BLaER1 (cell line): ENCODE data around the gene ST7.

ENCODE experiments used
- H3K27ac ChIP-seq: shearing (Covaris generic); formaldehyde crosslinking; 2 replicates; pipeline ENCODE4 v1.8.1; 2022
- H3K27me3 ChIP-seq: shearing (Covaris generic); formaldehyde crosslinking; 2 replicates; pipeline ENCODE4 v1.8.1; 2022
- H3K36me3 ChIP-seq: shearing (Covaris generic); formaldehyde crosslinking; 2 replicates; pipeline ENCODE4 v1.8.1; 2022
- H3K4me1 ChIP-seq: shearing (Covaris generic); formaldehyde crosslinking; 2 replicates; pipeline ENCODE4 v1.8.1; 2022
- H3K4me2 ChIP-seq: shearing (Covaris generic); formaldehyde crosslinking; 2 replicates; pipeline ENCODE4 v1.8.1; 2022
- H3K4me3 ChIP-seq: shearing (Covaris generic); formaldehyde crosslinking; 2 replicates; pipeline ENCODE4 v1.8.1; 2022
- H3K9ac ChIP-seq: shearing (Covaris generic); formaldehyde crosslinking; 2 replicates; pipeline ENCODE4 v1.8.1; 2022
- H3K9me3 ChIP-seq: shearing (Covaris generic); formaldehyde crosslinking; 2 replicates; pipeline ENCODE4 v1.8.1; 2022
- H4K20me1 ChIP-seq: shearing (Covaris generic); formaldehyde crosslinking; 2 replicates; pipeline ENCODE4 v1.8.1; 2022
- Cebpa-rat ChIP-seq: shearing (Covaris generic); IDR thresholded peaks from 2 replicates; pipeline ENCODE4 v1.8.1; 2022

The ST7 gene

DNA sequence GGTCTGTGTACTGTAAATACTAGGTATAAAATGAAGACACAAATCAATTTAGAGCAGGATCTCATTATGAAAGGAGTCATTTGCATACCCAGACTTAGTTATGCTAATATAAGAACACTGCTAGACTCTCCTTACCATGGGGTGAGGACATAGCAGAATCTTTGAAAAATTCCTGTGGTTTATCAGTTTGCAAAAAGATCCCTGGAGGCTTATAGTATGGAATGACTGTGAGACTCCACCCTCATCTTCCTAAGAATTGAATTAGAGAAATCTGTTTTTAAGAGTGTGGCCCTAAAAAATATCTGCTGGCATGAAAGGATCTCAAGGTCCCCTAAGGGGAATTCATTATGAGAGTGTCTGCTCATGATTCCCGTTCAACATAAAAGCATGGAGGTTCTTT, 306.3 kb downstream of the ST7 start:
- TF ChIP-seq Cebpa-rat = no peak
- H3K4me3 ChIP-seq = no peak overlapping the region

GRCh38 chr7:117262546-117262945, 309.2 kb downstream of the ST7 start:
- Histone ChIP-seq H3K9me3 (peaks cover 7% of the 10 kb centered on the region; the same call in 1 of the 2 replicates), H3K4me2 (no peak overlapping the region), H3K4me1 (no peaks in the 10 kb centered on the region), H3K27ac (no peak overlapping the region), H3K4me3 (no peak overlapping the region), H3K36me3 (no peaks in the 10 kb centered on the region), H3K27me3 (no peaks in the 10 kb centered on the region), H4K20me1 (no peaks in the 10 kb centered on the region), H3K9ac (no peak overlapping the region)
- no peak for TF ChIP-seq Cebpa-rat

More for the DNA sequence above, 306.3 kb downstream of the ST7 start:
- H3K9ac ChIP-seq = no peak overlapping the region
- no peaks in the 10 kb centered on the region for H3K27me3 ChIP-seq
- no peaks in the 10 kb centered on the region for H4K20me1 ChIP-seq
- no peaks in the 10 kb centered on the region for H3K9me3 ChIP-seq
- H3K27ac ChIP-seq = no peak overlapping the region
- no peaks in the 10 kb centered on the region for H3K4me1 ChIP-seq
- no peaks in the 10 kb centered on the region for H3K36me3 ChIP-seq
- H3K4me2 ChIP-seq = no peak overlapping the region

DNA sequence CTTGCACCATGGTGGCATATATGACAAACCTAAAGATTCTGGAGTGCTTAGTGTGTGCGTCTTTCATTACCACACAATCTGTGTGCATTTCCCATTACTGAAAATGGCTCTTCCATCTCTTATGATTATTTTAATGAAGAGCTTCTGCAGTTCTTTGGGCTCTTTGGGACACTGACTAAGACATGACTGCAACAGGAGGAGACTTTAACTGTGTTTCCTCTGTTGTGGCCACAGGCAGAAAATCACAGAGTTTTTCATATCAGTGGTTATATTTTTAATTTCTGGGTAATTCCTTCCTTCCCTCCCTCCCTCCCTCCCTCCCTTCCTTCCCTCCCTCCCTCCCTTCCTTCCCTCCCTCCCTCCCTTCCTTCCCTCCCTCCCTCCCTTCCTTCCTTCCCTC, 311.4 kb downstream of the ST7 start:
- no peak overlapping the region for H3K9ac ChIP-seq
- no peak overlapping the region for H3K4me3 ChIP-seq
- H4K20me1 ChIP-seq = no peaks in the 10 kb centered on the region
- H3K27me3 ChIP-seq = no peaks in the 10 kb centered on the region
- H3K27ac ChIP-seq = no peak overlapping the region
- no peak overlapping the region for H3K4me2 ChIP-seq
- H3K9me3 ChIP-seq = peaks cover 7% of the 10 kb centered on the region; the same call in 1 of the 2 replicates
- no peaks in the 10 kb centered on the region for H3K4me1 ChIP-seq
- H3K36me3 ChIP-seq = no peaks in the 10 kb centered on the region
- TF ChIP-seq Cebpa-rat = no peak

DNA sequence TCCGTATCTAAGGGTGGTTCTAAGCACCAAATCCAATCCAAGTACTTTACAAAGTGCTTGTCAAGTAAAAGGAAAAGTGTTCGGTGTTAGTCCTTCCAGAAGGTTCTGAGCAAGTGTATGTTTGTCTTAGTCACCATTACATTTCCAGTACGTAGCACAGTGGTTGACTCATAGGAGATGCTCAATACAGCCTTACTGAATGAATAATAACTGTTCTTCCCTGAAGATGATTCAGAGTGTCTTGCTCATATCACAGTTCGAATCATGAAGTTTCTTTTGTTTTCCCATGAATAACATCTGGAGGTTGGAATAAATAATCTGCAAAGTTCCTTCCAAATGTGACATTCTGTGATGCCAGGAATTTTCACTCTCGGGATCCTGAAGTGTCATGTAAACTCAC, 316.1 kb downstream of the ST7 start:
- no peak for TF ChIP-seq Cebpa-rat
- peaks cover 7% of the 10 kb centered on the region; the same call in 1 of the 2 replicates for H3K9me3 ChIP-seq
- H3K4me1 ChIP-seq = no peaks in the 10 kb centered on the region
- H3K4me3 ChIP-seq = no peak overlapping the region
- no peaks in the 10 kb centered on the region for H3K36me3 ChIP-seq
- no peaks in the 10 kb centered on the region for H4K20me1 ChIP-seq
- H3K27me3 ChIP-seq = no peaks in the 10 kb centered on the region
- no peak overlapping the region for H3K4me2 ChIP-seq
- H3K27ac ChIP-seq = no peak overlapping the region
- H3K9ac ChIP-seq = no peak overlapping the region

DNA sequence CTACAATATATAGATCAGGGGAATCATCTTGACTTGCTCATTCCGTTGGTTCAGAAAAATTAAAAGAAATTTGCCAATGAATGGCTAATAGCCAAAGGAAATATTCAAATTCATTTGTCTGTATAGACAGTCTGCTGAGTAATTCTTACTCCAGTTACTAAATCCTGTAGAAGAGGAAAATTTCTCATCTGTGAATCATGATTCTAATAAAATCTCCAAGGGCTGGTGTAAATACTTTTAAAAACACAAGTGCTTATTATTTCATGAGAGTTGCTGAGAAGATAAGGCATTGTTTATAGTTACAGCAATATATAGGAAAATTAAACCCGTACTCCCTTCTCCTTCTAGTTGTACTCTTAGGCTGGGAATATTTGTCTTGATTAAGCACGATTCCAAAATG, 316.6 kb downstream of the ST7 start:
- Histone ChIP-seq H3K27me3 (no peaks in the 10 kb centered on the region), H3K4me1 (no peaks in the 10 kb centered on the region), H3K27ac (no peak overlapping the region), H4K20me1 (no peaks in the 10 kb centered on the region), H3K36me3 (no peaks in the 10 kb centered on the region), H3K9ac (no peak overlapping the region), H3K9me3 (peaks cover 7% of the 10 kb centered on the region; the same call in 1 of the 2 replicates), H3K4me2 (no peak overlapping the region), H3K4me3 (no peak overlapping the region)
- no peak for TF ChIP-seq Cebpa-rat

- Histone ChIP-seq H3K27ac (no peak overlapping the region), H3K4me2 (no peak overlapping the region), H3K9ac (no peak overlapping the region), H3K9me3 (peaks cover 5% of the 10 kb centered on the region; the same call in 1 of the 2 replicates), H3K36me3 (no peaks in the 10 kb centered on the region), H4K20me1 (no peaks in the 10 kb centered on the region), H3K4me3 (no peak overlapping the region), H3K4me1 (no peaks in the 10 kb centered on the region), H3K27me3 (no peaks in the 10 kb centered on the region)
- TF ChIP-seq Cebpa-rat = no peak
Measured at GRCh38 chr7:117270371-117270770, 317.1 kb downstream of the ST7 start.

- Histone ChIP-seq H3K9me3 (no peaks in the 10 kb centered on the region), H3K27me3 (no peaks in the 10 kb centered on the region), H3K36me3 (no peaks in the 10 kb centered on the region), H3K4me1 (no peaks in the 10 kb centered on the region), H3K4me3 (no peak overlapping the region), H3K27ac (no peak overlapping the region), H4K20me1 (no peaks in the 10 kb centered on the region), H3K4me2 (no peak overlapping the region), H3K9ac (no peak overlapping the region)
- TF ChIP-seq Cebpa-rat = no peak
Measured at GRCh38 chr7:117271566-117271965, 318.3 kb downstream of the ST7 start.

DNA sequence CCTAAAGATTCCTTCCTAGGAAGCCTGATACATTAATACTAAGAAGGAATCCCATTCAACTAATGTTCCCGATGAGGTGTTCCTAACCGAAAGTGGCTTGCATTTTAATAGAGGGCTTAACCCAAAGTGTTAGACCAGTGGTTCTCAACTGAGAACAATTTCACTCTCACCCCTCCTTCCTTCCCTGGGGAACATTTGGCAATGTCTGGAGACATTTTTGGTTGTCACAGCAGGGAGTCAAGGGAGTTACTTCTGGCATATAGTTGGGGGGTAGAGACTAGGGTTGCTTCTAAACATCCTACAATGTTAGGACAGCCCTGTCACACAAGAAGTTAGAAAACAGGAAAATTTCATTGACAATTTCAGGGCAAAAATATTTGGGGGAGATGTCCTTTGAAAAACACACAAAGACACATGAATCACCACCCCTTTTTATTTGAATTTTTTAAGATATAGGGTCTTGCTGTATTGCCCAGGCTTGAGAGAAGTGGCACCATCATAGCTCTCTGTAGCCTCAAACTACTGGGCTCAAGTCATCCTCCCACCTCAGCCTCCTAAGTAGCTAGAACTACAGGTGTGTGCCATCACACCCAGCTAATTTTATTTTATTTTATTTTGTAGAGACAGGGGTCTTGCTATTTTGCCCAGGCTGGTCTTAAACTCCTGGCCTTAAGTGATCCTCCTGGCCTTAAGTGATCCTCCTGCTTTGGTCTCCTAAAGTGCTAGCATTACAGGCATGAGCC, 318.9 kb downstream of the ST7 start:
- TF ChIP-seq Cebpa-rat = no peak
- H3K9ac ChIP-seq = no peak overlapping the region

DNA sequence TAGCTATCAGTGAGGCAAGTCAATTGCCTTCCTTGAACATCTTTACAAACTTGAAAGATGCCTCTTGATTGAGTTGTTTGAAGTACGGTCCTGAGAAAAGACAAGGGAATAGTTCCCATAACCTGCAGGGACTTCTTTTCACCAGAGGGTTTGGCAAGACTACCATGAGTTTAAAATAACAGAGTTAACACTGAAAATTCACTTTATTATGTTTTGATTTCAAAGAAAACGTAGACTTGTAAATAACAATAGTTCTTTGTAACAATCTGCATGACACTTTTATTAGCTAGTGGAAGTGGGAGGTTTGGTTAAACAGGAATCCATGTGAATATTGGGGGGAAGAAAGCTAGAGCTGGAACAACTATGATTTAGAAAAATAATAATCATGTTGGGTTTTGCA, 320.0 kb downstream of the ST7 start:
- no peaks in the 10 kb centered on the region for H3K4me1 ChIP-seq
- H3K4me2 ChIP-seq = no peak overlapping the region
- H3K27ac ChIP-seq = no peak overlapping the region
- H3K36me3 ChIP-seq = no peaks in the 10 kb centered on the region
- H3K9ac ChIP-seq = no peak overlapping the region
- H4K20me1 ChIP-seq = no peaks in the 10 kb centered on the region
- no peak for TF ChIP-seq Cebpa-rat
- H3K9me3 ChIP-seq = no peaks in the 10 kb centered on the region
- no peaks in the 10 kb centered on the region for H3K27me3 ChIP-seq
- H3K4me3 ChIP-seq = no peak overlapping the region

More for the DNA sequence above, 318.9 kb downstream of the ST7 start:
- Histone ChIP-seq H3K4me2 (no peak overlapping the region), H3K27ac (no peak overlapping the region), H3K4me1 (no peaks in the 10 kb centered on the region), H3K9me3 (no peaks in the 10 kb centered on the region), H3K4me3 (no peak overlapping the region), H3K36me3 (no peaks in the 10 kb centered on the region), H4K20me1 (no peaks in the 10 kb centered on the region), H3K27me3 (no peaks in the 10 kb centered on the region)

- no peak overlapping the region for H3K4me2 ChIP-seq
- no peaks in the 10 kb centered on the region for H3K4me1 ChIP-seq
- H3K36me3 ChIP-seq = no peaks in the 10 kb centered on the region
- no peak overlapping the region for H3K4me3 ChIP-seq
- TF ChIP-seq Cebpa-rat = no peak
- no peaks in the 10 kb centered on the region for H4K20me1 ChIP-seq
- no peaks in the 10 kb centered on the region for H3K27me3 ChIP-seq
- no peak overlapping the region for H3K27ac ChIP-seq
- H3K9me3 ChIP-seq = no peaks in the 10 kb centered on the region
- no peak overlapping the region for H3K9ac ChIP-seq
Measured at GRCh38 chr7:117273814-117274225, 320.5 kb downstream of the ST7 start.
